Caco-2 (cell line): ENCODE results near the gene FURIN. TPM values are rescaled to one million over a fixed set of nuclear protein-coding genes. Genes with fewer than 3 reads are reported as not detected.

Experiments
- BruUV-seq: library from RNA; stranded (reverse); fragments of 400-500 nt; replicated peaks from 2 replicates; lab custom pipeline; 2021; lab: Mats Ljungman, UMichigan
- CTCF ChIA-PET: fragments of 300-600 bp; sonication (Branson Sonifier 250); formaldehyde crosslinking; loops from one replicate; lab custom pipeline; 2022; ENCODE audit warnings: antibody characterized with exemption; lab: Charles Lee
- POLR2A ChIA-PET: fragments of 300-600 bp; sonication (Branson Sonifier 250); formaldehyde crosslinking; loops from one replicate; lab custom pipeline; 2022; ENCODE audit warnings: antibody characterized with exemption; lab: Charles Lee
- DNase-seq, 2 experiments: peaks; one replicate each; pipeline versions ENCODE4 v3.0.0 to v3.0.0-alpha.2; 2020 to 2022
- H3K27me3 ChIP-seq: replicated peaks from 2 replicates; pipeline ENCODE4 v1.6.0; 2011; ENCODE audit warnings: low read length; ENCODE audit not compliant: control insufficient read depth, insufficient read depth
- H3K36me3 ChIP-seq: 2 replicates; pipeline ENCODE4 v1.5.1; 2011; ENCODE audit warnings: low read length; ENCODE audit not compliant: control insufficient read depth, insufficient read depth
- H3K4me1 ChIP-seq: fragments of 250-450 bp; sonication (Bioruptor Pico); 2 replicates; pipeline ENCODE4 v1.5.1; 2020; ENCODE audit warnings: mild to moderate bottlenecking
- H3K4me3 ChIP-seq: 2 replicates; pipeline ENCODE4 v1.5.1; 2011; ENCODE audit warnings: low read depth, mild to moderate bottlenecking, control low read depth, low read length
- H3K9me3 ChIP-seq: fragments of 250-450 bp; sonication (Bioruptor Pico); 2 replicates; pipeline ENCODE4 v1.5.1; 2020; ENCODE audit warnings: mild to moderate bottlenecking, moderate library complexity
- H3K27ac Mint-ChIP-seq: one replicate; pipeline ENCODE4 v1.8.0; 2022; ENCODE audit warnings: mixed read lengths; ENCODE audit not compliant: unreplicated experiment
- H3K27me3 Mint-ChIP-seq: one replicate; pipeline ENCODE4 v1.8.0; 2022; ENCODE audit warnings: mixed read lengths; ENCODE audit not compliant: insufficient read depth, unreplicated experiment
- H3K36me3 Mint-ChIP-seq: one replicate; pipeline ENCODE4 v1.8.0; 2022; ENCODE audit warnings: mild to moderate bottlenecking, mixed read lengths; ENCODE audit not compliant: insufficient read depth, unreplicated experiment
- H3K4me1 Mint-ChIP-seq: one replicate; pipeline ENCODE4 v1.8.0; 2022; ENCODE audit warnings: low read depth, mixed read lengths; ENCODE audit not compliant: unreplicated experiment
- H3K4me3 Mint-ChIP-seq: one replicate; pipeline ENCODE4 v1.8.0; 2022; ENCODE audit warnings: mild to moderate bottlenecking, moderate library complexity, mixed read lengths; ENCODE audit not compliant: unreplicated experiment
- H3K9me3 Mint-ChIP-seq: one replicate; pipeline ENCODE4 v1.8.0; 2022; ENCODE audit warnings: mixed read lengths; ENCODE audit not compliant: unreplicated experiment
- intact Hi-C: fragments of 100-400 bp; cut with micrococcal nuclease; formaldehyde crosslinking; loops from one replicate; pipeline ENCODE4 v1.10.0; 2022; ENCODE audit not compliant: unreplicated experiment
- total RNA-seq: library from RNA; stranded (reverse); gene quantifications from 2 replicates; pipeline ENCODE4 v1.2.3, GENCODE V29; 2022
- TF ChIP-seq, protein P1 (sequence below), 2 experiments: fragments of 200-600 bp in 1 of 2; IDR thresholded peaks; 1 replicate in 1 of 2; 2 replicates in 1 of 2; pipeline versions ENCODE4 v1.5.1 to v1.8.0; 2011 to 2022; ENCODE audit warnings: antibody characterized with exemption in 1 of 2, control low read depth in 1 of 2, inconsistent platforms in 1 of 2, low read depth in 1 of 2, low read length in 1 of 2, mild to moderate bottlenecking in 1 of 2, moderate library complexity in 1 of 2; ENCODE audit not compliant: insufficient read depth in 1 of 2, severe bottlenecking in 1 of 2, unreplicated experiment in 1 of 2

FURIN gene
- total RNA-seq, 1 experiment from 2014 or later = 43.0 TPM

DNA sequence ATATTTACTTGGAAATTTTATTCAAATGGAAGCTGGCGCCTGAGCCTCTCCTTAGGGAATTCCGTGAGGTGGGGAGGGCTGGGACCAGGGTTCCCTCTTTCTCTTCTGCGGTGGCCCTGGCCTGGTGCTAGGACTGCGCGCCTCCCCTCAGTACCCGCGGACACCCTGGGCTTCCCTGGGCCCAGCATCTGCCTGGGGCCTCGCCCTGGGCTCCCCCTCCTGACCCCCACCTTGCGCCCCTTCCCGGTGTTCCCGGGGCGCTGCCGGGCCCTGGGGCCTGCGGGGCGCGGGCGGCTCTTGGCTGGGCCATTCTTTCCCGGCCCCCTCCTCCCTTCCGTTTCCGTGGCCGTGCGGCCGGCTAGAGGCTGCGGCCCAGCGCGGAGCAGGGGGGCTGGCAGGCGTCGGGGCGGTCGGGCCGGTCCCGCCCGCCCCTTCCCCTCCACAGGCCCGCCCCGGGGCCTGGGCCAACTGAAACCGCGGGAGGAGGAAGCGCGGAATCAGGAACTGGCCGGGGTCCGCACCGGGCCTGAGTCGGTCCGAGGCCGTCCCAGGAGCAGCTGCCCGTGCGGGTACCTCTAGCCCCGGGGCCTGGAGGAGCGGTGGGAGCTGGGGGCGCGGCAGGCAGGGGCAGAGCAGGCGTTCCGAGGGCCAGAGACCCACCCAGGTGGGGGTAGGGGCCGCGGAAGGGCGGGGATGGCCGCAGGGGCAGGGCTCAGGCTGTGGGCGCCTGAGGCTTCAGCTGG is 15.8 kb downstream of the FURIN start, which contains the start of gene FES:
Gene FES (plus strand): TSS at position 529 of the 743 bp plus-strand sequence. CDS start 542 bp downstream, outside the sequence.
- no TSS peak for BruUV-seq
- intact Hi-C loops = no loop called here
- CTCF ChIA-PET = no interaction called here
- Mint-ChIP-seq H3K4me1 (no peaks in the 10 kb centered on the region), H3K36me3 (peaks cover 5% of the 10 kb centered on the region), H3K9me3 (no peaks in the 10 kb centered on the region), H3K4me3 (no peak within 1 kb of the TSS), H3K27me3 (no peaks in the 10 kb centered on the region), H3K27ac (no peak within 1 kb of the TSS)
- Histone ChIP-seq H3K9me3 (no peaks in the 10 kb centered on the region), H3K36me3 (no peaks in the 10 kb centered on the region), H3K4me1 (no peaks in the 10 kb centered on the region; the same call in 1 of the 2 replicates), H3K27me3 (no peaks in the 10 kb centered on the region), H3K4me3 (no peak within 1 kb of the TSS)
- no peak for DNase-seq
- TF ChIP-seq, protein P1, sequence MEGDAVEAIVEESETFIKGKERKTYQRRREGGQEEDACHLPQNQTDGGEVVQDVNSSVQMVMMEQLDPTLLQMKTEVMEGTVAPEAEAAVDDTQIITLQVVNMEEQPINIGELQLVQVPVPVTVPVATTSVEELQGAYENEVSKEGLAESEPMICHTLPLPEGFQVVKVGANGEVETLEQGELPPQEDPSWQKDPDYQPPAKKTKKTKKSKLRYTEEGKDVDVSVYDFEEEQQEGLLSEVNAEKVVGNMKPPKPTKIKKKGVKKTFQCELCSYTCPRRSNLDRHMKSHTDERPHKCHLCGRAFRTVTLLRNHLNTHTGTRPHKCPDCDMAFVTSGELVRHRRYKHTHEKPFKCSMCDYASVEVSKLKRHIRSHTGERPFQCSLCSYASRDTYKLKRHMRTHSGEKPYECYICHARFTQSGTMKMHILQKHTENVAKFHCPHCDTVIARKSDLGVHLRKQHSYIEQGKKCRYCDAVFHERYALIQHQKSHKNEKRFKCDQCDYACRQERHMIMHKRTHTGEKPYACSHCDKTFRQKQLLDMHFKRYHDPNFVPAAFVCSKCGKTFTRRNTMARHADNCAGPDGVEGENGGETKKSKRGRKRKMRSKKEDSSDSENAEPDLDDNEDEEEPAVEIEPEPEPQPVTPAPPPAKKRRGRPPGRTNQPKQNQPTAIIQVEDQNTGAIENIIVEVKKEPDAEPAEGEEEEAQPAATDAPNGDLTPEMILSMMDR (IDR thresholded peaks at IDR 0.05; ENCODE audit: insufficient read depth in 1 of 2, low read depth in 1 of 2, low read length in 1 of 2, severe bottlenecking in 1 of 2, unreplicated experiment in 1 of 2) = no peak
- POLR2A ChIA-PET = interaction anchor here (0.6 kb wide), 1 partner anchor 138 kb away, joined by 3 read pairs; no protein-coding TSS in a partner anchor

DNA sequence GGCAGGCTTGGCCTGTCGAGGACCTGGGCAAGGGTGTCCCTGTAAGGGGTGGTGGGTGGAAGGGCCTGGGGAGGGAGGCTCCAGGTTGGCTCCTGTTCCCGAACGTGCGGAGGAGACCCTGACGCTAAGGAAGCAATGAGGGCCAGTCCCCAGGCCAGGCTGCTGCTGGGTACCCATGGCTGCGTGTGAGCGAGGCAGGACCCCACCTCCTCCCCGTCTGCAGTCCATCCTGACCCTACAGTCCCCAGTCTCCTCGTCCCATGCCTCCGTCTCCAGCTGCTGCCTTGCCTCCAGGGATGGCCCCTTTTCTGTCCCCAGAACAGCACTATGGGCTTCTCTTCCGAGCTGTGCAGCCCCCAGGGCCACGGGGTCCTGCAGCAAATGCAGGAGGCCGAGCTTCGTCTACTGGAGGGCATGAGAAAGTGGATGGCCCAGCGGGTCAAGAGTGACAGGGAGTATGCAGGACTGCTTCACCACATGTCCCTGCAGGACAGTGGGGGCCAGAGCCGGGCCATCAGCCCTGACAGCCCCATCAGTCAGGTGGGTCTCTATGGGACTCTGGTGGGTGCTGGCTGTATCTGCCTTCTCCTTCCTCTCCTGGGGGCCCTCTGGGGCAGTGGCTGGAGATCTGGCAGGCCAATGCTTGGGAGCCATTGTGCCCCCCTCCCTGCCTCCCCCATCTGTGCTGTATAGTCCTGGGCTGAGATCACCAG is 16.5 kb downstream of the FURIN start:
- H3K4me3 Mint-ChIP-seq = no peak overlapping the region
- ChIA-PET CTCF (interaction anchor here (0.9 to 2.4 kb wide), 5 partner anchors 48 to 276 kb away, joined by 3 to 22 read pairs (median 4); no protein-coding TSS in a partner anchor), POLR2A (interaction anchor here (0.6 kb wide), 1 partner anchor 51 kb away, joined by 5 read pairs; no protein-coding TSS in a partner anchor)
- no peaks in the 10 kb centered on the region for H3K4me1 Mint-ChIP-seq
- Histone ChIP-seq H3K9me3 (no peaks in the 10 kb centered on the region), H3K36me3 (no peaks in the 10 kb centered on the region), H3K27me3 (no peaks in the 10 kb centered on the region), H3K4me1 (no peaks in the 10 kb centered on the region; the same call in 1 of the 2 replicates), H3K4me3 (no peak overlapping the region)
- no peak overlapping the region for H3K27ac Mint-ChIP-seq
- no peaks in the 10 kb centered on the region for H3K27me3 Mint-ChIP-seq
- no peak for DNase-seq
- H3K9me3 Mint-ChIP-seq = no peaks in the 10 kb centered on the region
- intact Hi-C loops = loop anchor here (5.0 kb wide), 1 partner anchor 593 kb away; no protein-coding TSS in a partner anchor
- TF ChIP-seq, protein P1 (IDR thresholded peaks at IDR 0.05; ENCODE audit: insufficient read depth in 1 of 2, low read depth in 1 of 2, low read length in 1 of 2, severe bottlenecking in 1 of 2, unreplicated experiment in 1 of 2) = no peak
- BruUV-seq = no TSS peak
- peaks cover 5% of the 10 kb centered on the region for H3K36me3 Mint-ChIP-seq
